ENCODE results near the gene ORC6. TPM values are rescaled to one million over a fixed set of nuclear protein-coding genes. Genes with fewer than 3 reads are reported as not detected.
"Not testable (repeated sequence)": the region's sequence is repeated elsewhere in the genome, so short reads cannot be mapped to it uniquely, and the experiment has no call there.

The ORC6 gene
- total RNA-seq, 2 donors from 2014 or later, result 6.8 to 28.4 TPM

DNA sequence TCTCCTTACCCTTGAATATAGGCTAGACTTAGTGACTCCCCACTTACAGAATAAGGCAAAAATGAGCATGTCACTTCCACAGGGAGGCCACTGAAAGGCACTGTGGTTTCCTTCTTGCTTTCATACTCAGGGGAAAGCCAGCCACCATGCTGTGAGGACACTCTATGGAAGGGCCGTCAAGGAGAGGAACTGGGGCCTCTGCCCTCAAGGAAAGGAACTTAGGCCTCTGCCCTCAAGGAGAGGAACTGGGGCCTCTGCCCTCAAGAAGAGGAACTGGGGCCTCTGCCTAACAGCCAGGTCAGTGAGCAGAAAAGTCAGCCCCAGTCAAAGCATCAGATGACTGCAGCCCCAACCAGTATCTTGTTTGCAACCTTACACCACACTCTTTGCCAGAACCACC, 30.5 kb upstream of the ORC6 start:
- Histone ChIP-seq H3K9ac (ENCODE audit: low read depth in 2 of 2, low read length in 2 of 2) (no peak overlapping the region), H3K36me3 (no peaks in the 10 kb centered on the region), H3K4me1 (no peaks in the 10 kb centered on the region), H3K27me3 (no peaks in the 10 kb centered on the region), H3K9me3 (no peaks in the 10 kb centered on the region), H3K27ac (no peak overlapping the region), H3K4me3 (no peak overlapping the region)
- DNase-seq, result no peak
- TF ChIP-seq, protein P1, sequence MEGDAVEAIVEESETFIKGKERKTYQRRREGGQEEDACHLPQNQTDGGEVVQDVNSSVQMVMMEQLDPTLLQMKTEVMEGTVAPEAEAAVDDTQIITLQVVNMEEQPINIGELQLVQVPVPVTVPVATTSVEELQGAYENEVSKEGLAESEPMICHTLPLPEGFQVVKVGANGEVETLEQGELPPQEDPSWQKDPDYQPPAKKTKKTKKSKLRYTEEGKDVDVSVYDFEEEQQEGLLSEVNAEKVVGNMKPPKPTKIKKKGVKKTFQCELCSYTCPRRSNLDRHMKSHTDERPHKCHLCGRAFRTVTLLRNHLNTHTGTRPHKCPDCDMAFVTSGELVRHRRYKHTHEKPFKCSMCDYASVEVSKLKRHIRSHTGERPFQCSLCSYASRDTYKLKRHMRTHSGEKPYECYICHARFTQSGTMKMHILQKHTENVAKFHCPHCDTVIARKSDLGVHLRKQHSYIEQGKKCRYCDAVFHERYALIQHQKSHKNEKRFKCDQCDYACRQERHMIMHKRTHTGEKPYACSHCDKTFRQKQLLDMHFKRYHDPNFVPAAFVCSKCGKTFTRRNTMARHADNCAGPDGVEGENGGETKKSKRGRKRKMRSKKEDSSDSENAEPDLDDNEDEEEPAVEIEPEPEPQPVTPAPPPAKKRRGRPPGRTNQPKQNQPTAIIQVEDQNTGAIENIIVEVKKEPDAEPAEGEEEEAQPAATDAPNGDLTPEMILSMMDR (IDR thresholded peaks at IDR 0.05), result no peak
- intact Hi-C loops (cut with DNase I), result no loop called here

DNA sequence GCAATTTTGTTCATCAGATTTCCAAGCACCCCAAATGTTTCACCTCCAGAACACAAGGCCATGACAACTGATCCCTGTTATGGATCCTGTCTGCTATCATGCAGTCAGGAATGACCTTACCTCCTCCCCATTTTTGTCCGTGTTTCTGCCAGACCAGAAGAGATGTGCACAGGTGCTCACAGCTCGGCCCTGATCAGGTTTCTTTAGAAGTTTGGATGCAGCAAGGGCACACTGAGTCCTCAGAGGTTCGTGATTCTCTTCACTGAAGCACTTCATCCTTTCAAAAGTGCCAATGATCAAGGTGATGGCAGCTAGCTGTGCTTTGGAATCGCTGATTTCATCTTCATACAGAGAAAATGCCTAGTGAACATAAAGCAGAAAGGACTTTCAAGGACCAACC, 27.3 kb upstream of the ORC6 start:
- Histone ChIP-seq H3K36me3 (no peaks in the 10 kb centered on the region), H3K27ac (no peak overlapping the region), H3K4me3 (no peak overlapping the region), H3K27me3 (no peaks in the 10 kb centered on the region), H3K4me1 (no peaks in the 10 kb centered on the region), H3K9ac (ENCODE audit: low read depth in 2 of 2, low read length in 2 of 2) (no peak overlapping the region), H3K9me3 (no peaks in the 10 kb centered on the region)
- TF ChIP-seq, protein P1 (IDR thresholded peaks at IDR 0.05), result no peak
- DNase-seq, result no peak
- intact Hi-C loops (cut with DNase I), result no loop called here

DNA sequence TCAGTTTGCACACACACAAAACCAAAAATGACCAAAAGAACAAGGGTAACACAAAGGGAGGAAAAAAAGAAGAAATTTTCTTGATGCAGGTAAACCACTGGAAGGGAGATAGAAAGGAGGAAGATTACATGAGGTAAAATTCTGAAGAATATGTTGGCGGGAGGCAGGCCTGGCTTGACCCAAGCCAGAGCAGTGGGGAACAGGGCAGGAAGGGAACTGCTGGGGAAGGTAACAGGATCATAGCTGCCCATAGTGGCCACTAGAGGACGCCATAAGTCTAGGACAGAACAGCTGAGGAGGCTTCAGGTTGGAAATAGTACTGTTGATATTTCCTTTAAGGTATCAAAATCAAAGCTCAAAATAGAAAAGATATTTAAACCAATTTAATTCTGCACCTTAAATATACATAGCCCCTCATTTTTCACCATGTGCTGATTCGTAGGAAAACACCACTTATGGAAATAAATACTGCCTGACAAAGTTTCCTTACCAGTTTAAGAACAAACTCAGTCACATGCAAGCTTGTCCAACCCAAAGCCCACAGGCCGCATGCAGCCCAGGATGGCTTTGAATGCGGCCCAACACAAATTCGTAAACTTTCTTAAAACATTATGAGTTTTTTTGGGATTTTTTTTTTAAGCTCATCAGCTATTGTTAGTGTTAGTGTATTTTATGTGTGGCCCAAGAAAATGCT, 16.0 kb upstream of the ORC6 start:
- H3K9me3 ChIP-seq, result no peaks in the 10 kb centered on the region
- DNase-seq, result no peak
- TF ChIP-seq, protein P1 (IDR thresholded peaks at IDR 0.05), result peak; percentile 91
- no peaks in the 10 kb centered on the region for H3K4me1 ChIP-seq
- H3K4me3 ChIP-seq, result no peak overlapping the region
- intact Hi-C loops (cut with DNase I), result no loop called here
- H3K27ac ChIP-seq, result no peak overlapping the region
- no peaks in the 10 kb centered on the region for H3K27me3 ChIP-seq
- no peak overlapping the region for H3K9ac ChIP-seq (ENCODE audit: low read depth in 2 of 2, low read length in 2 of 2)
- H3K36me3 ChIP-seq, result peaks cover 18% of the 10 kb centered on the region

DNA sequence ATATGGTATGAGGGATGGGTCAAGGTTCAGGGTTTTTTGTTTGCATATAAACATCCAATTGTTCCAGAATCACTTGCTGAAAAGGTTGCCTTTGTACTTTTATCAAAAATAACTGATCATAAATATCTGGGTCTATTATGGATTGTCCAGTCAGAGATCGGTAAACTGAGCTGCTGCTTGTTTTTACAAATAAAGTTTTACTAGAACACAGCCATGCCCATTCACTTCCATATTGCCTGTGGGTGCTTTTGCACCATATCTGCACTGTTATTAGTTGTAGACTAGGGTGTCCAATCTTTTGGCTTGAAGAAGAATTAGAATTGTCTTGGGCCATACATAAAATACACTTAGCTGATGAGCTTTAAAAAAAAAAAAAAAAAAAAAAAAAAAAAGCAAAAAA, 11.5 kb upstream of the ORC6 start:
- intact Hi-C loops (cut with DNase I), result loop anchor here (5.0 kb wide), 2 partner anchors 124 to 239 kb away; no protein-coding TSS in a partner anchor
- not testable (repeated sequence) for H3K9ac ChIP-seq (ENCODE audit: low read depth in 2 of 2, low read length in 2 of 2); H3K36me3 ChIP-seq; H3K4me3 ChIP-seq; H3K27ac ChIP-seq; H3K4me1 ChIP-seq; H3K9me3 ChIP-seq; H3K27me3 ChIP-seq; DNase-seq

DNA sequence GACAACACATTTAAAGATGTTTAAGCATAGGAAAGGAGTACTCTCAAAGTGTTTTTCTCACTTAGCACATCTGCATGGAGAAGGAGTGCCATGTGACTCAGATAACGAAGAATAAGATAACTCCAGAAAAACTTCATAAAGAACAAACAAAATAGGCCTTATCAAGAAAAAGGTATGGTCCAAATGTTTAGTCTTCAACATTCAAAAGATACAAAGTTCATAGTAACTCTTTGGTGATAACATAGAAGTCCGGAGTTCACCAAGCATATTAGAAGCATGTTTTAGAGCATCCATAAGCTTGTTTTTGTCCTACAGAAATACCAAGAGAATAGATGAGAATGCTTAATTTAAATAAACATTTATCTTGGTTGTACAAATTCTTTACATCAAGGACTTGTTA, 7.6 kb upstream of the ORC6 start:
- H3K9me3 ChIP-seq; H3K36me3 ChIP-seq; H3K4me3 ChIP-seq; H3K4me1 ChIP-seq; H3K9ac ChIP-seq (ENCODE audit: low read depth in 2 of 2, low read length in 2 of 2); DNase-seq; H3K27me3 ChIP-seq; H3K27ac ChIP-seq; intact Hi-C loops (cut with DNase I): not testable (repeated sequence)

DNA sequence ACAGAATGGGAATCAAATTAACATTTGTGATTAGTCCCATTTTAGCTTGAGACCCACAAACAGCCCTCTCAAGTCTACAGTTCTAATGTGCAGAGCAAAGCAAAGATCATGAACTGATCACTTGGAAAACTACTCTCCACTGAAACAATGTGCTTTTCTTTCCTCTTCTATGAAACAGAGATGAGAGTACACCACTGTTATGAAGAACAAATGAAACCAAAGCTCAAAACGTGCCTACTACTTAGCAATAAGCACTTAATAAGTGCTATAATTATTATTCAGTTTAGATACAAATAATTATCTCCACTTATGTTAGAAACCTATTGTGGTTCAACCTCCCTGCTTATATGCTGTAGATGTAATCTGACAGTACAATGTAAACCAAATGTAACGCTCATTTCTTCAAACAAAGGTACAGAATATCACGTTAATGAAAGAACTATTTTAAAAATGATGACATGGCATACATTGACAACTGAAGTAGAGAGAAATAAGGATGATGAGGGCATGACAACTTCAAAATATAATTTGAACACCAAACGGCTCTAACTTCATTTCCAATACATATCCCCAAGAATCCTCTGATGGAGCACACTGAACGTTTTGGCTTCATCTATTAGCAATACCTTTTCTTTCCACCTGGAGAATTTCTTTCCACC, 2.5 kb upstream of the ORC6 start:
- no peaks in the 10 kb centered on the region for H3K9me3 ChIP-seq
- peak overlapping the region; percentile 94 for H3K4me3 ChIP-seq
- no peak overlapping the region for H3K9ac ChIP-seq (ENCODE audit: low read depth in 2 of 2, low read length in 2 of 2)
- no peak overlapping the region for H3K27ac ChIP-seq
- no peaks in the 10 kb centered on the region for H3K27me3 ChIP-seq
- TF ChIP-seq, protein P1 (IDR thresholded peaks at IDR 0.05), result no peak
- no peak for DNase-seq
- peaks cover 21% of the 10 kb centered on the region for H3K4me1 ChIP-seq
- intact Hi-C loops (cut with DNase I), result no loop called here
- H3K36me3 ChIP-seq, result no peaks in the 10 kb centered on the region
